ENCODE data around the gene NTRK1.

NTRK1 gene

DNA sequence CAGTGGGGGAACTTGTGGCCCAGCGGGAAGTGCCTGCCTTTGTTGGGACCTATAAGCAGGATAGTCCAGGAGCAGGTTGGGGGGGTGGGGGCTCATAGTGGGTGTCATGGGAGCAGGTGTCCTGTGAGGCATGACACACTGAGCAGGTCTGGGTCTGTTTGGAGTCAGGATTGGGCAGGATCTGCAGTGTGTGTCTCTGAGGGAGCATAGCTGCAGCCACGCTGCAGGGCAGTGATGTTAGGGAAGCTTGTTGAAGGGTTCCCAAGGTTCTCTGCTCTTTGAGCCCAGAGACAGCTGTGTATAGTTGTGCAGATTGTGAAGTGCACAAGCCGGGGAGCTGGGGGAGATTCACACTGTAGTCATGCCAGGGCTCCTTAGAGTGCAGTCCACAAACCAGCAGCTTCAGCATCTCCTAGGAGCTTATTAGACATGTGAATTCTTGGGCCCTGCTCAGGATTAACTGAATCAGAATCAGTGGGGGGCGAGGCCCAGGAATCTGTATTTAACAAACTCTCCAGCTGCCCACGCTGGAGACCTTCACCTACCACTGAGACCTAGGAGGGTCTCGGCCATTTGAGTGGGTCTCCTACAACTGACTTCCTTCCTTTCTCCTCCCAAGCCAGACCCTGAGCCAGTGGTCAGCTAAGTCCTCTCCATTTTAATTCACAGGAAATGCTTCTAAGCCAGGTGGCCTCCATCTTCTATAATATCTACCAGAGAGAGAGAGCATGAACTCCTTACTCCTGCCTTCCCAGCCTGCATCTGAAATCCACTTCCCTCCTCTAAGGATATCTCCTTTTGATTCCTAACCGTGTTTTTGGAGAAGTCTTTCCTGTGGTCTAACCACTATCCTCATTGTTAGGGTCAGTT lies 12.8 kb upstream of the NTRK1 start:
- TF ChIP-seq, protein P1, sequence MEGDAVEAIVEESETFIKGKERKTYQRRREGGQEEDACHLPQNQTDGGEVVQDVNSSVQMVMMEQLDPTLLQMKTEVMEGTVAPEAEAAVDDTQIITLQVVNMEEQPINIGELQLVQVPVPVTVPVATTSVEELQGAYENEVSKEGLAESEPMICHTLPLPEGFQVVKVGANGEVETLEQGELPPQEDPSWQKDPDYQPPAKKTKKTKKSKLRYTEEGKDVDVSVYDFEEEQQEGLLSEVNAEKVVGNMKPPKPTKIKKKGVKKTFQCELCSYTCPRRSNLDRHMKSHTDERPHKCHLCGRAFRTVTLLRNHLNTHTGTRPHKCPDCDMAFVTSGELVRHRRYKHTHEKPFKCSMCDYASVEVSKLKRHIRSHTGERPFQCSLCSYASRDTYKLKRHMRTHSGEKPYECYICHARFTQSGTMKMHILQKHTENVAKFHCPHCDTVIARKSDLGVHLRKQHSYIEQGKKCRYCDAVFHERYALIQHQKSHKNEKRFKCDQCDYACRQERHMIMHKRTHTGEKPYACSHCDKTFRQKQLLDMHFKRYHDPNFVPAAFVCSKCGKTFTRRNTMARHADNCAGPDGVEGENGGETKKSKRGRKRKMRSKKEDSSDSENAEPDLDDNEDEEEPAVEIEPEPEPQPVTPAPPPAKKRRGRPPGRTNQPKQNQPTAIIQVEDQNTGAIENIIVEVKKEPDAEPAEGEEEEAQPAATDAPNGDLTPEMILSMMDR (IDR thresholded peaks at IDR 0.05; ENCODE audit: borderline replicate concordance, control extremely low read depth, extremely low read depth, insufficient read depth, missing control alignments) = no peak
- in situ Hi-C loops (cut with MboI; ENCODE audit: low sequenced_read_pairs, unreplicated experiment) = no loop called here
- no peak for DNase-seq (ENCODE audit: low spot score)

DNA sequence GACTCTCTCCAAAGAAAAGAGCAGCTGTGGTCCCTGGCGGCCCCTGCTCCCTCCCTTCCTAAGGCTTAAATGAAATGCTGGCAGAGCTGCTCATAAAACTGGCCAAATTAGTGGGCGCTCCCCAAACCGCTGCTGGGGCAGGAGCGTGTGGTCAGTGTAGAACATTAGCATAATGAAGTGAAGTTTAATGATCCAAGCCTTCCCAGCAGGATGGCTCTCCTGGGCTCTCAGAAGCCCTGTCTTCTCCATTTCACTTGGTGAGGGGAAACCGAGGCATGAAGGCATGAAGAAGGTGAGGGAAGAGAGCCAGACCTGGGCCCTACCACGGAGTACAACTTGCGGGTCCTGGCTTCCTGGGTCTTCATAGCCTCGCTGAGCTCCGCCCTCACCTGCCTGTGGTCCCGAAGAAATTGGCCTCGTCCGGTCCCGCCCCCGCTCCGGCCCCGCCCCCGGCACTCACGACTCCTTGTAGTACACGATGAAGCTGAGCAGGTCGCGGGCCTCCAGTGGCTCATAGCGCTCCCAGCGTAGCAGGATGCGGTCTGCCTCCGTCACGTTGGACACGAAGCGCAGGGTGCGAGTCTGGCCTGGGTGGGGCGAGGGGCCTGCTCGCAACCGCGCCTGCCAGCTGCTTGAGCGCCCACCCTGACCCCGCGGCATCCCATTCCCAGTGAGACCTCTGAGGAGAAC lies 12.1 kb upstream of the NTRK1 start:
- no peak for DNase-seq (ENCODE audit: low spot score)

DNA sequence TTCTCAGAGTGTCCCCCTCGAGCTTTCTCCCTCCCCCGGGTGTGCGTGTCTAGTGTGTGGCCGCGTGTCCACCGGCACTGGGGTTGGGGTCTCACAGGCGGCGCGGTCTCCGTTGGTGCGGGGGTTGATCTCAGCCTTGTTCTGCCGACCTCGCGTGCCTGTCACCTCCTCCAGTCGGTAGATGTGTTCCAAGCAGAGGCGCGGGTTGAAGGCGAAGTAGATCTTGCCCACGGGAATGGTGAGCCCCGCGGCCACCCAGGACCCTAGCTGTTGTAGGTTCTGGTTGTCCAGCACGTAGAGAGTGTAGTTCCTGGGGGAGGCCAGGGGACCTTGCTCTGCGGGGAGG lies 11.5 kb upstream of the NTRK1 start:
- no peak for DNase-seq (ENCODE audit: low spot score)
- in situ Hi-C loops (cut with MboI; ENCODE audit: low sequenced_read_pairs, unreplicated experiment) = no loop called here
- TF ChIP-seq, protein P1 (IDR thresholded peaks at IDR 0.05; ENCODE audit: borderline replicate concordance, control extremely low read depth, extremely low read depth, insufficient read depth, missing control alignments) = no peak

More for the DNA sequence above, 12.1 kb upstream of the NTRK1 start:
- in situ Hi-C loops (cut with MboI; ENCODE audit: low sequenced_read_pairs, unreplicated experiment) = no loop called here
- TF ChIP-seq, protein P1 (IDR thresholded peaks at IDR 0.05; ENCODE audit: borderline replicate concordance, control extremely low read depth, extremely low read depth, insufficient read depth, missing control alignments) = no peak

DNA sequence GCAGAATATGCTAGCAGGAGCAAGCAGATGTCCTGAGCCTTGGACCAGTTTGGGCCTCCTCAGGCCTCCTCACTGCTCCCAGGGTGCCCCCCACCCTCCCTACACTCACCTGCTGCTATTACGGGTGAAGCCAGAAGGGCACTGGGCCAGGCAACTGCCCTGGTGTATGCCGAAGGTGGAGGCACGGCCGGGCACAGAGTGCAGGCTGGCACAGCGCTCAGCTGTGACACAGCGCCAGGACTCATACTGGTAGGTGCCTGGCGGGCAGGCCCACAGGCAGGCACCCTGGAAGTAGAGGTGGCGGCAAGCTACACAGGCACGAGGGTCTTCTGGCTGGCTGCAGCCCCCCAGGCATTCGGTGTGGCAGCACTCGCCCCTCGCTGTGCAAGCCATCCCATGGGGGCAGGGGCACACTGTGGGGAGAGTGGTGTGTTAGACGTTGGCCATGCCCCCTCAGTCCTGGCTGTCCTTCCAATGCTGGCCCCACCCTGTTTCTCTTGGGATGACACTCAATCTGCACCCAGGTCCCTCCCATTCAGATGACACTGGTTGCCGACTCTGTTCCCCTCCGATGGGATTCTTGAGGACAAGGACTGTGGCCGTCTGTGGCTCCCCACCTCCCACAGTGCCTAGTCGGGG lies 8.8 kb upstream of the NTRK1 start:
- in situ Hi-C loops (cut with MboI; ENCODE audit: low sequenced_read_pairs, unreplicated experiment) = no loop called here
- DNase-seq (ENCODE audit: low spot score) = no peak
- TF ChIP-seq, protein P1 (IDR thresholded peaks at IDR 0.05; ENCODE audit: borderline replicate concordance, control extremely low read depth, extremely low read depth, insufficient read depth, missing control alignments) = no peak

DNA sequence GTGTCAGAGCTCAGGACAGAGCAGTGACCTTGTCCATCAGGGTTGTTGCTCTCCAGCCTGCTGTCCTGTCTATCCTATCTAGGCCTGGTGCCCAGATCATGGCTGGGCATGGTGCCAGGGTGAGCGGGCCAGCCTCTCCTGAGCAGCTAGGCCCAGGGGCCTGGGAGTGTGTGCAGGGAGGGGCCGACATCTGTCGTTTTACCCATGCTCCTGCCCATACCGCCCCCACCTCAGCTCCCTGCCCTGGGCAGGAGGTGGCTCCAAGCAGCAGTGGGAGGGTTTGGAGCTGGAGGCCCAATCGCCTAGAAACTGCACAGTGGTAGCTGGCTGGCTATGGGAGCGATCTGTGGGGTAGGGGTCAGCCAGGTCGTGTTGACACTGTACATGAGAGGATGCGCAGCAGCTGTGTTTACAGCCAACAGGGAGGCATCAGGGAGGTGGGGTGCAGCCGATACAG lies 8.2 kb upstream of the NTRK1 start:
- no peak for DNase-seq (ENCODE audit: low spot score)
- in situ Hi-C loops (cut with MboI; ENCODE audit: low sequenced_read_pairs, unreplicated experiment) = no loop called here
- TF ChIP-seq, protein P1 (IDR thresholded peaks at IDR 0.05; ENCODE audit: borderline replicate concordance, control extremely low read depth, extremely low read depth, insufficient read depth, missing control alignments) = no peak

DNA sequence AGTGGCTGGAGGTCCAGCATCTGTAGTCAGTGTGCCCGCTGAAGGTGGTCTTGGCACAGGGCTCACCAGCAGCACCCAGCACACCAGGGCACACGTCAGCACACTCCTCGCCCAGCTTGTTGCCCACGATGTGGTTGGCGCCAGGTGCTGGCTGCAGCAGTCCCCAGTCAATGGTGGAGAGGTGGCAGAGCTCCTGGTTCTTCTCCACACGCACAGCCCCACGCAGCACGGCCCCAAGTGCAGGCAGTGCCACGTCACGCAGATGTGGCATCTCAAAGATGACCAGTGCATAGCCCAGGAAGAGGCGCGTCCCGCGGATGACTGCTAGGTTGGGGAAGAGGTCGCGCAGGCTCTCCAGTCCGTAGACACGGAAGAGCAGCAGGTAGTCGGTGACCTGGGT lies 6.9 kb upstream of the NTRK1 start:
- DNase-seq (ENCODE audit: low spot score) = no peak
- in situ Hi-C loops (cut with MboI; ENCODE audit: low sequenced_read_pairs, unreplicated experiment) = no loop called here
- TF ChIP-seq, protein P1 (IDR thresholded peaks at IDR 0.05; ENCODE audit: borderline replicate concordance, control extremely low read depth, extremely low read depth, insufficient read depth, missing control alignments) = no peak
